ENCODE results near the gene SLC6A6. TPM values are rescaled to one million over a fixed set of nuclear protein-coding genes. Genes with fewer than 3 reads are reported as not detected.
A peak's percentile ranks its signal among the peaks of the same experiment; 100 is the strongest.

Gene SLC6A6
- total RNA-seq, 1 donor from 2014 or later = 354 TPM

GRCh38 chr3:14466179-14466903 lies 63.9 kb downstream of the SLC6A6 start:
- no peak for DNase-seq (ENCODE audit: low read depth)

- DNase-seq (ENCODE audit: low read depth) = no peak
These were observed 65.6 kb downstream of the SLC6A6 start for GRCh38 chr3:14467814-14468620.

GRCh38 chr3:14468621-14468981 lies 66.2 kb downstream of the SLC6A6 start:
- no peak for DNase-seq (ENCODE audit: low read depth)

- DNase-seq (ENCODE audit: low read depth) = no peak
These were observed 68.1 kb downstream of the SLC6A6 start for GRCh38 chr3:14470461-14470860.

- no peak for DNase-seq (ENCODE audit: low read depth)
These were observed 68.6 kb downstream of the SLC6A6 start for GRCh38 chr3:14471016-14471415.

- DNase-seq (ENCODE audit: low read depth) = no peak
These were observed 69.3 kb downstream of the SLC6A6 start for GRCh38 chr3:14471690-14472089.

- peak; percentile 97 for DNase-seq (ENCODE audit: low read depth)
These were observed 70.3 kb downstream of the SLC6A6 start for GRCh38 chr3:14472471-14473351.

- peak; percentile 94 for DNase-seq (ENCODE audit: low read depth)
These were observed 71.0 kb downstream of the SLC6A6 start for GRCh38 chr3:14473411-14473891.

- no peak for DNase-seq (ENCODE audit: low read depth)
These were observed 72.1 kb downstream of the SLC6A6 start for GRCh38 chr3:14474363-14475081.

GRCh38 chr3:14475621-14476020 lies 73.2 kb downstream of the SLC6A6 start:
- no peak for DNase-seq (ENCODE audit: low read depth)

GRCh38 chr3:14476583-14477265 lies 74.3 kb downstream of the SLC6A6 start:
- DNase-seq (ENCODE audit: low read depth) = no peak

- no peak for DNase-seq (ENCODE audit: low read depth)
These were observed 75.0 kb downstream of the SLC6A6 start for GRCh38 chr3:14477311-14477935.

- DNase-seq (ENCODE audit: low read depth) = no peak
These were observed 76.6 kb downstream of the SLC6A6 start for GRCh38 chr3:14478956-14479550.

- no peak for DNase-seq (ENCODE audit: low read depth)
These were observed 77.2 kb downstream of the SLC6A6 start for GRCh38 chr3:14479591-14479990.

- DNase-seq (ENCODE audit: low read depth) = no peak
These were observed 78.0 kb downstream of the SLC6A6 start for GRCh38 chr3:14480207-14481017.

GRCh38 chr3:14481018-14481645 lies 78.7 kb downstream of the SLC6A6 start:
- DNase-seq (ENCODE audit: low read depth) = no peak

- no peak for DNase-seq (ENCODE audit: low read depth)
These were observed 79.2 kb downstream of the SLC6A6 start for GRCh38 chr3:14481646-14482036.

GRCh38 chr3:14482271-14482721 lies 79.9 kb downstream of the SLC6A6 start:
- no peak for DNase-seq (ENCODE audit: low read depth)

- DNase-seq (ENCODE audit: low read depth) = no peak
These were observed 80.9 kb downstream of the SLC6A6 start for GRCh38 chr3:14483286-14483685.

Data from renal cortical epithelial cell (primary cell).